GM19099 (cell line): ENCODE data around the gene RALBP1.

Experiments used
- POLR2A ChIP-seq: IDR thresholded peaks from 3 replicates; pipeline ENCODE4 v1.6.1; 2011; ENCODE audit warnings: low read depth; ENCODE audit not compliant: insufficient read length; ENCODE audit errors: extremely low read depth

Gene RALBP1

DNA sequence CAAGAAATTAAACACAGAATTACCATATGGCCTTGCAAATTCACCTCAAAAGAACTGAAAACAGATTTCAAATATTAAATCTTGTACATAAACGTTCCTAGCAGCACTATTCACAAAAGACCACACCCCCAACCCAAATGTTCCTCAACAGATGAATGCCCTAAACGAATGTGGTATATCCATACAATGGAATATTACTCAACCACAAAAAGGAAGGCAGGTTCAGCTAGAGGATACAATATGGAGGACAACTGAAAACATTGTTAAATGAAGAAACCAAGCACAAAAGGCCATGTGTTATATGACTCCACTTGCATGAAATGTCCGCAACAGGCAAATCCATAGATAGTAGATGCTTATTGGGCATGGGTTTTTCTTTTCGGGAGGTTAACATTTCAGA is 77.3 kb downstream of the RALBP1 start:
- TF ChIP-seq POLR2A, result no peak

- TF ChIP-seq POLR2A, result no peak
These were observed 82.1 kb downstream of the RALBP1 start for GRCh38 chr18:9557250-9557943.

GRCh38 chr18:9558387-9559064 is 83.2 kb downstream of the RALBP1 start:
- TF ChIP-seq POLR2A, result no peak

DNA sequence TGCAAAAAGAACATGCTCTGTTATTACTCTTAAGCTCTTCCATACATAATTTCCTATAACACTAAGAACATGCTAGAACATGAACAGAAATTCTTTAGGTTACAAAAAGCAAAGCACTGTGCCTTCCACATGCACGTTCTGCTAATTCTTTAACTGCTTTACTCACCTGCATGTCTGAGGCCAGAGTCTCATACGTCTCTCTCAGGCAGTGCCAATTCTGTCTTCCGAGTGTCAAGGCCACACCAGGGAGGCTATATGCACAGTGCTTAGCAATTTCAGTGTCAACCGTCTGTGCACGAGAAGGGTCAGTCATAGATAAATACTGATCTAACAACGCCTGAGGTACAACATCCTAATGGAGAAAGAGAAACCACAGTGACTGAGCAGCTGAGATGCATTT is 83.9 kb downstream of the RALBP1 start:
- no peak for TF ChIP-seq POLR2A

GRCh38 chr18:9561759-9562158 is 86.4 kb downstream of the RALBP1 start:
- TF ChIP-seq POLR2A, result no peak

DNA sequence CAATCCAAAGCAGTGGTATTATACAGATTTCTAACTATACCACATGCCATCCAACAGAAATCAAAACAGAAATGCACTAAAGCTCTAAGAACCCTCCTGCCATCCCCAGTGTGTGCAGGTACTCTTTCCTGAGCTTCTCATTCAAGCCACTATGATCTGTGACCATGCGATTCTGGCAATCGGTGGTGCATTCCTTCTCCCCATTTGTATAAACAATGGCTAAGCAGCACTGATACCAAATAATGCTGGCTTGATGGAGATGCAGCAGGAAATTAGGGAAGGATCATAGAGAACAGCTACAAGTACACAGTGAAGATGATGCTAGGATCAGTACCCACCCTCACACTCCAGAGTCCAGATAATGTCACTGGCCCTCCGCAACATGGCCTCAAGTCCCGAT is 87.3 kb downstream of the RALBP1 start:
- no peak for TF ChIP-seq POLR2A

GRCh38 chr18:9563331-9563730 is 88.0 kb downstream of the RALBP1 start:
- no peak for TF ChIP-seq POLR2A

DNA sequence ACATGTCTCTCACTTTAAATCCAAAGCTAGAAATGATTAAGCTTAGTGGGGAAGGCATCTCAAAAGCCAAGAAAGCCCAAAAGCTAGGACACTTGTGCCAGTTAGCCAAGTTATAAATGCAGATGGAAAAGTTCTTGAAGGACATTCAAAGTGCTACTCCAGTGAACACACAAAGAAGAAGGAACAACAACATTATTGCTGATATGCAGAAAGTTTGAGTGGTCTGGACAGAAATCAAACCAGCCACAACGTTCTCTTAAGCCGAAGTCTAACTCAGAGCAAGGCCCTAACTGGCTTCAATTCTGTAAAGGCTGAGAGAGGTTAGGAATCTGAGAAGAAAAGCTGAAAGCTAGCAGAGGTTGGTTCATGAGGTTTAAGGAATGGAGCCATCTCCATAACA is 90.1 kb downstream of the RALBP1 start:
- TF ChIP-seq POLR2A, result no peak

DNA sequence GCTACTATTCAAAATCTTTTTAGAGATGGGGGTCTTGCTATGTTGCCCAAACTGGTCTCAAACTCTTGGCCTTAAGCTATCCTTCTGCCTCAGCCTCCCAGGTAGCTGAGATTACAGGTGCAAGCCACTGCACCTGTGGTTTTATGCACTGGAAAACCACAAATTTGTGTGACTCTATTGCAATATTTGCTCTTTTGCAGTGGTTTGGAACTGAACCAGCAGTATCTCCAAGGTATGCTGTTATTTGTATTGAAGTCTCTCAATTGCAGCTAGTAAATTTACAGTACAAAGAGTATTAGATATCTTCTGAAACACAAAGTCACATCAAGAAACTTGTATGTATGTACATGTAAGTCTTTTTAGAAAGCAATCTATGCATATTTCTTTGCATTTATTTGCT is 92.9 kb downstream of the RALBP1 start:
- TF ChIP-seq POLR2A, result no peak

DNA sequence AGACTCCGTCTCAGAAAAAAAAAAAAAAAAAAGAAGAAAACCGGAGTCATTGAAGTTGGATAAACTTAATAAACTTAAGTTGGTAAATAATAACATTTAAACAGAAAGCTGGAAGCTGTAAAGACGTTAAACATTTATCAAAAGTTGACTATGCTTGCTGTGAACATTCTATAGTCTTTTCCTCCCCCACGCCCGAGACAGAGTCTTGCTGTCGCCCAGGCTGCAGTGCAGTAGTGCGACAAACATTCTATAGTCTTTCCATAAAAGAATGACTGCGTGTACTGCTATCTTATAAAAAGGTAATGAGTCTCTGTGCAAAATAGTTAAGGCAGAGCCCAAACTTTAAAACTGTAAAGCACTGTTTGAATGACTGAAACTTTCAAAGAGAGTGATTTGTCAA is 93.9 kb downstream of the RALBP1 start:
- TF ChIP-seq POLR2A, result no peak

DNA sequence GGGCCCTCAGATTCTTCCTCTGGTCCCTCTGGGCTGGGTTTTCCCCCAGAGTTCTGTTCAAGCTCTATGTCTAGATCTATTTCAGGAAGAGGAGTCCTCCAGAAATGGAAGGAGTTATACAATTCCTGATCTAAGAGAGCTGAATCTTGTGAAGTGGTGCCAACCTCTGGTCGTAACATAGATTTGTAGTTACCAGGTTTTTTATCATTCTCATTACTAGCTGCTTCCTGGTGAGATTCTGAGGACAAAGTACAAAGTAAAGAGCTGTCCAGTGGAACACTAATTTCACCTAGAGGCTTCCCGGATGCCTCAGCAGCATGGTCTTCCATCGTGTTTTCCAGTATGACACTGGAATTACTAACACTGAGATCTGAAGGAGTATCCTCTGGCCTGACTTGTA is 94.9 kb downstream of the RALBP1 start:
- no peak for TF ChIP-seq POLR2A

DNA sequence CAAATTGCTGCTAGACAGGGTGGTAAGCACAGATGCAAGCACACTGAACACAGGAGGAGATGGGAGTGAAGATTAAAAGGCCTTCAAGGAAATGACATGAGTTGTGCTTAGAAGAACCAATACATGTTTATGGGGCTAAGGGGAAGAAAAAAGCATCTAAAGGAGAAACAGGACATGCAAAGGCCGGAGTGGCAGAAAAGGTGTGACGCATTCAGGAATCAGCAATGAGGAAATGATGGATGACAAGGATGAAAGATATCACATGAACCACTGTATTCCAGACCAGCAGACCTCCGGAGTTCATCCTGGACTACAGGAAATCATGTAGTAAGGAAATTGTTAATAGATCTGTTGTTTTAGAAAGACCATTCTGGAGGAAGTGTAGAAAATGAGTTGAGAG is 96.2 kb downstream of the RALBP1 start:
- TF ChIP-seq POLR2A, result no peak

- TF ChIP-seq POLR2A, result no peak
These were observed 99.3 kb downstream of the RALBP1 start for GRCh38 chr18:9574473-9575115.

GRCh38 chr18:9575558-9575957 is 100.2 kb downstream of the RALBP1 start:
- no peak for TF ChIP-seq POLR2A

DNA sequence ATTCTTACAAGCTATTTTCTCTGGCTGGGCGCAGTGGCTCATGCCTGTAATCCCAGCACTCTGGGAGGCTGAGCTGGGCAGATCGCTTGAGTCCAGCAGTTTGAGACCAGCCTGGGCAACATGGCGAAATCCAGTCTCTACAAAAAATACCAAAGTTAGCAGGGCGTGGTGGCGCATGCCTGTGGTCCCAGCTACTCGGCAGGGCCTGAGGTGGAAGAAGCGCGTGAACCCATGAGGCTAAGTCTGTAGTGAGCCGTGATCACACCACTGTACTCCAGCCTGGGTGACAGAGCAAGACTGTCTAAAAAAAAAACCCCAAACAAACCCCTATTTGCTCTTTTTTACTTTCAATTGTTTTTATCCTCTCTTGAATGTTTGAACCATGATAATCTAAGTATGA is 102.0 kb downstream of the RALBP1 start:
- TF ChIP-seq POLR2A, result no peak

- no peak for TF ChIP-seq POLR2A
These were observed 103.0 kb downstream of the RALBP1 start for GRCh38 chr18:9578306-9578705.

DNA sequence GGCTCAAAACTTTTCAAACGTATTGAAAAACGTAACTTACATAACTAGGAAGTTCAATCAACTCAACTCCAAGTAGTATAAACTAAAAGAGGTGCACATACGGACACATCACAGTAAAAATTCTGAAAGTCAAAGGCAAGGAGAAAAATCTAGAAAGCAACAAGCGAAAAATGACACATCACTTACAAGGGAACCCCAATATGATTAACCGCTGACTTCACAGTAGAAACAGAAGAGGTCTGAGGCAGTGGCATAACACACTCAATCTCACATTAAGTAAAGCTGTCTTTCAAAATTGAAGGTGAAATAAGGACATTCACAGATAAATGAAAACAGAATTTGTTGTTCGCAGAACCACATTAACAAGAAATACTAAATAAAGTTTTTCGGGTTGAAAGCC is 106.4 kb downstream of the RALBP1 start:
- no peak for TF ChIP-seq POLR2A

GRCh38 chr18:9586814-9587213 is 111.5 kb downstream of the RALBP1 start:
- TF ChIP-seq POLR2A, result no peak
